ENCODE data around the gene CHST6. TPM values are rescaled to one million over a fixed set of nuclear protein-coding genes. Genes with fewer than 3 reads are reported as not detected.

The CHST6 gene
- total and polyA plus RNA-seq, 9 donors, result 1.6 to 6.9 (median 2.8) TPM

GRCh38 chr16:75488322-75488721 lies 6.9 kb downstream of the CHST6 start:
- no peak for DNase-seq
- Histone ChIP-seq H3K27ac (ENCODE audit: low read length) (no peak overlapping the region), H3K9me3 (replicated peaks; ENCODE audit: control insufficient read depth, low read depth, low read length) (no peaks in the 10 kb centered on the region), H3K4me1 (ENCODE audit: control insufficient read depth, insufficient read depth, low read length) (no peaks in the 10 kb centered on the region), H3K4me3 (ENCODE audit: low read length) (no peak overlapping the region), H3K27me3 (ENCODE audit: control insufficient read depth, insufficient read depth, low read length) (no peaks in the 10 kb centered on the region), H3K36me3 (ENCODE audit: control insufficient read depth, insufficient read depth, low read length) (no peaks in the 10 kb centered on the region)
- WGBS (ENCODE audit: insufficient coverage), result 88% methylated on average over 1 of the region's 2 CpGs

- no CpG with 5 or more reads among the region's 2 CpGs for WGBS (ENCODE audit: insufficient coverage)
- no peaks in the 10 kb centered on the region for H3K9me3 ChIP-seq (replicated peaks; ENCODE audit: control insufficient read depth, low read depth, low read length)
- no peak for DNase-seq
- no peak overlapping the region for H3K4me3 ChIP-seq (ENCODE audit: low read length)
- no peaks in the 10 kb centered on the region for H3K27me3 ChIP-seq (ENCODE audit: control insufficient read depth, insufficient read depth, low read length)
- H3K4me1 ChIP-seq (ENCODE audit: control insufficient read depth, insufficient read depth, low read length), result no peaks in the 10 kb centered on the region
- no peaks in the 10 kb centered on the region for H3K36me3 ChIP-seq (ENCODE audit: control insufficient read depth, insufficient read depth, low read length)
- H3K27ac ChIP-seq (ENCODE audit: low read length), result no peak overlapping the region
Observed at GRCh38 chr16:75486676-75487313, 8.4 kb downstream of the CHST6 start.

DNA sequence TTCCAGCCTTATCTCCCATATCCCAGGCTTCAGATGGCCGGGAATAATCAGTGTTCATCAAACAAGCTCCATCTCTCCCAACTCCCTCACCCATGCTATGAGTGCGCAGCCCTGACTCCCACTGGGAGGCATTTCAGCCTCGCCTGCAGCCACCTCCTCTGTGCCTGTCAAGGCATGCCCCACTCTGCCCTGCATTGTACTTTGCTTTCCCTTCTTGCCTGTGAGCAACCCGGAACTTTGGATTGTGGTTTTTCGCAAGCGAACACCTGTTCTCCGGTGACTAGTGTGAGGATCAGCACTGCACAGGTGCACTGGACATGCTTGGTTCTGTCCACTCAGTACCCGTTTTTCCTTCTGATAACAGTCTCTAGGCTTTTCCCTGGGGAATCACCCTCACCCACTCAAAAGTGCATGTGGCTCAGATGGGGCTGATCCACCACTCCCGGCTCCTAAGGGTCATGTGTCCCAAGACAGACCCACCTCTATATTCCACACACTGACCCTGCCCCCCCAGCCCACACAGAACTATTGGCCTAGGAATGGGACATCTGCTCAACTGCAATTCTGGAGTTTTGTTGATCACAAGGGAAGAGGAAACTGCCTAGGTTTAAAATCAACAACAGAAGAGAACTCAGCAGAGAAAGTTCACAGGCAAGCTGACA lies 9.1 kb downstream of the CHST6 start:
- Histone ChIP-seq H3K4me3 (ENCODE audit: low read length) (no peak overlapping the region), H3K27me3 (ENCODE audit: control insufficient read depth, insufficient read depth, low read length) (no peaks in the 10 kb centered on the region), H3K4me1 (ENCODE audit: control insufficient read depth, insufficient read depth, low read length) (no peaks in the 10 kb centered on the region), H3K36me3 (ENCODE audit: control insufficient read depth, insufficient read depth, low read length) (no peaks in the 10 kb centered on the region), H3K27ac (ENCODE audit: low read length) (no peak overlapping the region), H3K9me3 (replicated peaks; ENCODE audit: control insufficient read depth, low read depth, low read length) (no peaks in the 10 kb centered on the region)
- WGBS (ENCODE audit: insufficient coverage), result 94% methylated on average over 8 of the region's 9 CpGs
- no peak for DNase-seq

GRCh38 chr16:75485230-75486013 lies 9.8 kb downstream of the CHST6 start:
- Histone ChIP-seq H3K27me3 (ENCODE audit: control insufficient read depth, insufficient read depth, low read length) (no peaks in the 10 kb centered on the region), H3K9me3 (replicated peaks; ENCODE audit: control insufficient read depth, low read depth, low read length) (no peaks in the 10 kb centered on the region), H3K4me1 (ENCODE audit: control insufficient read depth, insufficient read depth, low read length) (no peaks in the 10 kb centered on the region), H3K4me3 (ENCODE audit: low read length) (no peak overlapping the region), H3K27ac (ENCODE audit: low read length) (no peak overlapping the region), H3K36me3 (ENCODE audit: control insufficient read depth, insufficient read depth, low read length) (no peaks in the 10 kb centered on the region)
- WGBS (ENCODE audit: insufficient coverage), result 80% methylated on average over 4 of the region's 7 CpGs
- DNase-seq, result no peak

DNA sequence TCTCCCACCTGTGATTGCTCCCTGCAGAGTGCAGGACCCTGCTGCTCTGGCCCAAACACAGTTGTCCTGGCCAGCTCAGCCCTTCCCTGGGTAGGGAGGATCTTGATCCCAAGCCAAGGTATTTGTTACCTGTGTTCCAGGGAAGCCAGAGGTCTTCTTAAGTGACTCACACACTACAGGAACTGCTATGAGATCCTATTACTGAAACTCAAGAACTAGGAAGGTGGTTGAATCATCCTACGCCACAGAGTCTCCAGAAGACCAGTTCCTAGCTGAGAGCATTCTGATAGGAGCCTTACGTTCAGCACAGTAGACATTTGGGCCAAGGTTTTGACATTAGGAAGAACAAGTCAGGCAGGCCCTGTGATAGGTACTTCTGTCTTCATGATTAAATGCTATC lies 12.0 kb downstream of the CHST6 start:
- no peaks in the 10 kb centered on the region for H3K27me3 ChIP-seq (ENCODE audit: control insufficient read depth, insufficient read depth, low read length)
- H3K9me3 ChIP-seq (replicated peaks; ENCODE audit: control insufficient read depth, low read depth, low read length), result no peaks in the 10 kb centered on the region
- no peaks in the 10 kb centered on the region for H3K36me3 ChIP-seq (ENCODE audit: control insufficient read depth, insufficient read depth, low read length)
- H3K4me1 ChIP-seq (ENCODE audit: control insufficient read depth, insufficient read depth, low read length), result no peaks in the 10 kb centered on the region
- DNase-seq, result no peak
- no peak overlapping the region for H3K4me3 ChIP-seq (ENCODE audit: low read length)
- no peak overlapping the region for H3K27ac ChIP-seq (ENCODE audit: low read length)
- WGBS (ENCODE audit: insufficient coverage), result 79% methylated on average over 2 of the region's 2 CpGs

GRCh38 chr16:75482434-75483205 lies 12.6 kb downstream of the CHST6 start:
- H3K27me3 ChIP-seq (ENCODE audit: control insufficient read depth, insufficient read depth, low read length), result no peaks in the 10 kb centered on the region
- no peaks in the 10 kb centered on the region for H3K4me1 ChIP-seq (ENCODE audit: control insufficient read depth, insufficient read depth, low read length)
- 86% methylated on average over 10 of the region's 14 CpGs for WGBS (ENCODE audit: insufficient coverage)
- no peak for DNase-seq
- no peaks in the 10 kb centered on the region for H3K9me3 ChIP-seq (replicated peaks; ENCODE audit: control insufficient read depth, low read depth, low read length)
- H3K27ac ChIP-seq (ENCODE audit: low read length), result no peak overlapping the region
- no peak overlapping the region for H3K4me3 ChIP-seq (ENCODE audit: low read length)
- H3K36me3 ChIP-seq (ENCODE audit: control insufficient read depth, insufficient read depth, low read length), result no peaks in the 10 kb centered on the region

DNA sequence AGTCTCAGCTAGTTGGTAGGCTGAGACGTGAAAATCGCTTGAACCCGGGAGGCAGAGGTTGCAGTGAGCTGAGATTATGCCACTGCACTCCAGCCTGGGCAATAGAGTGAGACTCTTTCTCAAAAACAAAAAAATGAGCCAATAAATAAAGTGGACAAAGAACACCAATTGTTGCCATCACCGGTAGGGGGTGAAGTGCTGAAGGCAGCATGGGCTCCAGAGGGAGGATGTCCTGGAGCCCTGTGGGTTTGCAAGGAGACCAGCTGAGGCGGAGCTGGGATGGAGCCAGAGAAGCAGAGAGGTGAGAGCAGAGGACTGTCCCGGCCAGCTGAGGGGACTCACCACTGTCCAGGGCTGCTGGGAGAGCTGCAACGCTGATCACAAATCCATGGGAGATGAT lies 13.8 kb downstream of the CHST6 start:
- WGBS (ENCODE audit: insufficient coverage), result 78% methylated on average over 7 of the region's 7 CpGs
- Histone ChIP-seq H3K27me3 (ENCODE audit: control insufficient read depth, insufficient read depth, low read length) (no peaks in the 10 kb centered on the region), H3K36me3 (ENCODE audit: control insufficient read depth, insufficient read depth, low read length) (no peaks in the 10 kb centered on the region), H3K4me1 (ENCODE audit: control insufficient read depth, insufficient read depth, low read length) (no peaks in the 10 kb centered on the region), H3K9me3 (replicated peaks; ENCODE audit: control insufficient read depth, low read depth, low read length) (no peaks in the 10 kb centered on the region), H3K27ac (ENCODE audit: low read length) (no peak overlapping the region), H3K4me3 (ENCODE audit: low read length) (no peak overlapping the region)
- no peak for DNase-seq

GRCh38 chr16:75479421-75479990 lies 15.7 kb downstream of the CHST6 start:
- Histone ChIP-seq H3K27me3 (ENCODE audit: control insufficient read depth, insufficient read depth, low read length) (no peaks in the 10 kb centered on the region), H3K4me1 (ENCODE audit: control insufficient read depth, insufficient read depth, low read length) (no peaks in the 10 kb centered on the region), H3K9me3 (replicated peaks; ENCODE audit: control insufficient read depth, low read depth, low read length) (no peaks in the 10 kb centered on the region), H3K27ac (ENCODE audit: low read length) (no peak overlapping the region), H3K4me3 (ENCODE audit: low read length) (no peak overlapping the region), H3K36me3 (ENCODE audit: control insufficient read depth, insufficient read depth, low read length) (no peaks in the 10 kb centered on the region)
- DNase-seq, result no peak
- whole genome bisulfite sequencing (ENCODE audit: insufficient coverage), result 95% methylated on average over 46 of the region's 47 CpGs

GRCh38 chr16:75478480-75479345 lies 16.5 kb downstream of the CHST6 start:
- no peak for DNase-seq
- 95% methylated on average over 79 of the region's 80 CpGs for WGBS (ENCODE audit: insufficient coverage)

More at GRCh38 chr16:75478480-75479345, 16.5 kb downstream of the CHST6 start:
- no peaks in the 10 kb centered on the region for H3K27me3 ChIP-seq (ENCODE audit: control insufficient read depth, insufficient read depth, low read length)
- no peaks in the 10 kb centered on the region for H3K36me3 ChIP-seq (ENCODE audit: control insufficient read depth, insufficient read depth, low read length)
- H3K4me3 ChIP-seq (ENCODE audit: low read length), result no peak overlapping the region
- no peaks in the 10 kb centered on the region for H3K4me1 ChIP-seq (ENCODE audit: control insufficient read depth, insufficient read depth, low read length)
- no peaks in the 10 kb centered on the region for H3K9me3 ChIP-seq (replicated peaks; ENCODE audit: control insufficient read depth, low read depth, low read length)
- H3K27ac ChIP-seq (ENCODE audit: low read length), result no peak overlapping the region

All from muscle of leg (tissue), 11 donors.